ENCODE measurements around the gene HAGH.

The HAGH gene

DNA sequence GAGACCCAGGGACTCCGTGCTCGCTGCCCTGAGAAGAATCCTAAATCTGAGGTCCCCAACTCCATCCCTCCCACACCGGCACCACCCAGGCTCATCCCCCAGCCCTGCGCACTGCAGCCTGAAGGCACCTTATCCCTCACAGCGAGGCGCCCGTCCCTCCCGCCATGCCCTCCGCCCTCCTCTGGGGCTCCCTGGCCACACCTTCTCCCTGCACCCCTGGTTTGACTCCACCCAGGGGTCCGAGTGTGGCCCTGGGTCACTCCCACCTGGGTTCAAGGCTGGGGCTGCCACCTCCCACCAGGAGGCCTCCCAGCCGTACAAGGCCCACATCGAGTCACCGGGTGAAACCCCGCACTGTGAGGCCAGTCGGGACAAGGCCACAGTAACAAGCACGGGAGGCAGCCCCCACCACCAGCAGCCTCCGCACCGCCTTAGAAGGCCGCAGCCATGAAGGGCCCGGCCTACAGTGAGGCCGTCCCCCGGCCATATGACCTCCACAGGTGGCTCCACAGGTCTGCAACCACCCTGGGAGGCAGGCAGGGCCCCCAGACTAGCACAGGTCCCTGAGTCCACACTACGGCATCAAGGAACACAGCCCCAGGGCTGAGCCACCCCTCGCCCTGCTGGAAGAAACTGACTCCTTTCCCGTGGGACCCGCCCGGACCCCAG, 8.3 kb downstream of the HAGH start:
- no peak overlapping the region for H3K4me3 ChIP-seq (replicated peaks in 1 of 2; ENCODE audit: low read depth in 2 of 2, low read length in 2 of 2)
- no peak for DNase-seq (ENCODE audit: low read depth in 2 of 2)

DNA sequence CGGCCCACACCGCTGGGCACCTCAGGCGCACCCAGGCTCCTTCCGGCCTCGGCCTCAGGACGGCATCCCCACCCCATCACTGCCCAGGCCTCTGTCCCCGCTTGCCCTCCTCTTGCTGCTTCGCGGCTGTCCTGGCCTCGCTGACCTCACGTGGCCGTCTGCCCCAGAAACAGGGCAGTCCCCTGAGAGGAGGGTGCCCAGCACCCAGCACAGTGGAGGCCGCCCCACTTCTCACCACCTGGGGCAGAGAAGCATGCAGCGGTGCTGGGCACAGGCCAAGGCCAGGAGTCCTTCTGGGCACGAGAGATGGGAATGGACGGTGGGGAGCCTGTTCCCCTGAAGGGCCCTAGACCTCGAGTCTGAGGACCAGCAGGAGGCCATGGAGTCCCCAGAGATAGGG, 8.9 kb downstream of the HAGH start:
- TF ChIP-seq, protein P1, sequence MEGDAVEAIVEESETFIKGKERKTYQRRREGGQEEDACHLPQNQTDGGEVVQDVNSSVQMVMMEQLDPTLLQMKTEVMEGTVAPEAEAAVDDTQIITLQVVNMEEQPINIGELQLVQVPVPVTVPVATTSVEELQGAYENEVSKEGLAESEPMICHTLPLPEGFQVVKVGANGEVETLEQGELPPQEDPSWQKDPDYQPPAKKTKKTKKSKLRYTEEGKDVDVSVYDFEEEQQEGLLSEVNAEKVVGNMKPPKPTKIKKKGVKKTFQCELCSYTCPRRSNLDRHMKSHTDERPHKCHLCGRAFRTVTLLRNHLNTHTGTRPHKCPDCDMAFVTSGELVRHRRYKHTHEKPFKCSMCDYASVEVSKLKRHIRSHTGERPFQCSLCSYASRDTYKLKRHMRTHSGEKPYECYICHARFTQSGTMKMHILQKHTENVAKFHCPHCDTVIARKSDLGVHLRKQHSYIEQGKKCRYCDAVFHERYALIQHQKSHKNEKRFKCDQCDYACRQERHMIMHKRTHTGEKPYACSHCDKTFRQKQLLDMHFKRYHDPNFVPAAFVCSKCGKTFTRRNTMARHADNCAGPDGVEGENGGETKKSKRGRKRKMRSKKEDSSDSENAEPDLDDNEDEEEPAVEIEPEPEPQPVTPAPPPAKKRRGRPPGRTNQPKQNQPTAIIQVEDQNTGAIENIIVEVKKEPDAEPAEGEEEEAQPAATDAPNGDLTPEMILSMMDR (IDR thresholded peaks at IDR 0.05; ENCODE audit: low read depth, low read length): no peak
- no peak overlapping the region for H3K4me3 ChIP-seq (replicated peaks in 1 of 2; ENCODE audit: low read depth in 2 of 2, low read length in 2 of 2)
- DNase-seq (ENCODE audit: low read depth in 2 of 2): no peak

More for the DNA sequence above, 8.3 kb downstream of the HAGH start:
- TF ChIP-seq, protein P1 (IDR thresholded peaks at IDR 0.05; ENCODE audit: low read depth, low read length): no peak

DNA sequence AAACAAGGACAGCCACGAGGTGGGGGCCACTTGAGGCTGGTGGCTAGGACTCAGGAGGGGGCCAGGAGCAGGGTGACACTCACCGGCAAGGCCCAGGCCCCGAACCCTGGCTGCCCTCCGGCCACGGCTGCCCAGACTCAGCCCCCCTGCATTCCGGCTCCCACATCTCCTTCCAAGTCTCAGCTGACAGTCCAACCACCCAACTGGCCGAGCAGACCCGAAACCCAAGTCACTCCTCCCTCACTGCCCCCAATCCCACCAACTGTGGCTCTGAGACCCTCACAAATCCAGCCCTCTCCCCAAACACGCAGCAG, 9.4 kb downstream of the HAGH start:
- no peak for DNase-seq (ENCODE audit: low read depth in 2 of 2)
- no peak overlapping the region for H3K4me3 ChIP-seq (replicated peaks in 1 of 2; ENCODE audit: low read depth in 2 of 2, low read length in 2 of 2)
- TF ChIP-seq, protein P1 (IDR thresholded peaks at IDR 0.05; ENCODE audit: low read depth, low read length): no peak

DNA sequence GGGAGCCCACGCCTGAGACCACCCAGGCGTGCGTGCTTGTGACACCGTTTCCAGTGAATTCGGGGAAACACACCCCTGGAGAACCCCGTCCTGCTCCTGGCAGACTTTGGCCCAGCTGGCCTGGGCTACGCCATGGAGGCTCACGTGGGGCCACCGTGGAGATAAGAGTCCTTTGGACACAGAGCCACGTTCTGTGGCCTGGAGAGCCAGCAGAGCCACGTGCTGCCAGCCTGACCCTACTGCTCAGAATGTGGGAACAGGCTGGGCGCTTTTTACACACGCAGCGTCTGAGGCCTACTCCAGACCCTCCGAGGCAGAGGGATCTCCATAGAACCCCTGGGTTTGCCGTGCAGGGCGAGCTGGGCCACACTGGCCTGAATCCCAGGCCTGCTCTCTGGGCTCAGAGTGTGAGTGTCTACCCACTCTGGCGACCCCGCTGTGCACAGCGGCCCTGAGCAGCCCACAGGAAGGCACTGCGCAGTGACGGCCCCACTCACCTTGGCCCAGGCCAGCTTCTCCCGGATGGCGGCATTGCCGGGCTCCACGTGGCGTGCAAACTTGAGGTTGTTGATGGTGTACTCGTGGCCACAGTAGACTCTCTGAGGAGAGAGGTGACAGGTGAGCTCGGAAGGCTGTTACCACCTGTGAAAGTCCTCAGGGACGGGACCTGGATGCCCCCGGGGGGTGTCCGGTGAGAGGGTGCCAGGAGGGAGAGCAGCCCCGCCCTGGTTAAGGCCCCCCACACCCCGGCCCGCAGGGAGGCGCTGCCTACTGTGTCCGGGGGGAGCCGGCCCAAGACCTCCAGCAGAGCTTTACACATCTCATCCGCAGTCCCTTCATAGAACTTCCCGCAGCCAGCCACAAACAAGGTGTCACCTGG, 10.0 kb downstream of the HAGH start:
- no peak for DNase-seq (ENCODE audit: low read depth in 2 of 2)
- H3K4me3 ChIP-seq (replicated peaks in 1 of 2; ENCODE audit: low read depth in 2 of 2, low read length in 2 of 2): no peak overlapping the region
- TF ChIP-seq, protein P1 (IDR thresholded peaks at IDR 0.05; ENCODE audit: low read depth, low read length): no peak

DNA sequence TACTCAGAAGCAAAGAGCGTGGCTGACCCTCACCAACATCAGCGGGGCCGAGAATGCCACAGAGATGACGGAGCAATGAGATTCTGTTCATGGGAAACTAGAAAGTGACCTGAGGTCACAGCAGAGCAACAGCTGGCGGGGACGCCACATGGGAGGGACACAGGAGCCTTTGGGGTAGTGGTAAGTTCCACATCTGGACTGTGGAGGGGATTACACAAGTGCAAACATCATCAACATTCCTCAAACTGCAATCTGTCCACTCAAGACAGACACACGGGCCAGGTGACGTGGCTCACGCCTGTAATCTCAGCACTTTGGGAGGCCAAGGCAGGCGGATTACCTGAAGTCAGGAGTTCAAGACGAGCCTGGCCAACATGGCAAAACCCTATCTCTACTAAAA, 11.2 kb downstream of the HAGH start:
- TF ChIP-seq, protein P1 (IDR thresholded peaks at IDR 0.05; ENCODE audit: low read depth, low read length): no peak
- no peak overlapping the region for H3K4me3 ChIP-seq (replicated peaks in 1 of 2; ENCODE audit: low read depth in 2 of 2, low read length in 2 of 2)
- DNase-seq (ENCODE audit: low read depth in 2 of 2): no peak

DNA sequence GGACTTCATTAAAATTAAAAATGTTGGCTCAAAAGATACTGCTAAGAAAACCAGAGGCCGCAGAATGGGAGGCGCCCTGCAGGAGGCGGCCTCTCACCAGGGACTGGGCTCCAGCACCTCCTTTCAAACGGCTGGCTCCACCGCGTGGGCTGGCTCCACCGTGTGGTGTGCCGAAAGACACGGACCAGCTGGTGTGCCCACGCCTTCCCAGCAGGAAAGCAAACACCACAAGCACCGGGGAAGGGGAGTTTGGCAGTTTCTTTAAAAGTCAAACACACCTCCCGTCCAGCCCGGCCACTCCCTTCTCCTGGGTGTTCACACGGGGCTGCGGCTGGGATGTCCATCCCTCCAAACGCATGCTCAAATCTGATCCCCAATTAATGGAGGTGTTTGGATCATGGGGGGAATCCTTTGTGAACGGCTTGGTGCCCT, 13.9 kb downstream of the HAGH start:
- DNase-seq (ENCODE audit: low read depth in 2 of 2): peak; percentile 72 to 89
- TF ChIP-seq, protein P1 (IDR thresholded peaks at IDR 0.05; ENCODE audit: low read depth, low read length): peak; percentile 57
- no peak overlapping the region for H3K4me3 ChIP-seq (replicated peaks in 1 of 2; ENCODE audit: low read depth in 2 of 2, low read length in 2 of 2)

Data from cardiac fibroblast (primary cell).